K562 (cell line): ENCODE results near the gene PCSK6. TPM values are rescaled to one million over a fixed set of nuclear protein-coding genes. Genes with fewer than 3 reads are reported as not detected.

ENCODE experiments used
- E2F1 ChIP-seq: sonication (generic); formaldehyde crosslinking; IDR thresholded peaks from 2 replicates; pipeline ENCODE4 v1.8.1; 2023; ENCODE audit warnings: mild to moderate bottlenecking, missing genetic modification reagents, moderate library complexity
- NFIX ChIP-seq: fragments of 250-450 bp; sonication (Bioruptor Pico); IDR thresholded peaks from 2 replicates; pipeline ENCODE4 v1.4.0; 2020; ENCODE audit warnings: low read depth, mild to moderate bottlenecking, moderate library complexity
- PBX2 ChIP-seq, 2 experiments: IDR thresholded peaks in 1 of 2; conservative IDR thresholded peaks in 1 of 2; 2 replicates each; pipeline ENCODE4 v1.6.1; 2016; ENCODE audit warnings: low read depth in 2 of 2, mild to moderate bottlenecking in 1 of 2, missing compliant biosample characterization in 1 of 2, missing genetic modification characterization in 1 of 2, moderate library complexity in 1 of 2
- polyA plus RNA-seq, 8 experiments: library from polyadenylated mRNA; depleted of rRNA in 4 of 8; stranded (reverse) in 5 of 8; unstranded in 3 of 8; fragments of >200 nt; fragmentation: Nextera tagmentation in 2 of 8; fragmentation: Illumina TruSeq in 1 of 8; extraction: Ambion mirVana in 2 of 8; extraction: Trizol in 1 of 8; gene quantifications; 2 replicates each; pipeline versions ENCODE4 v1.2.1 to v1.2.3, GENCODE V29; 2011 to 2014; ENCODE audit warnings: inconsistent platforms in 1 of 8, missing spikeins in 1 of 8
- total RNA-seq, 7 experiments: library from RNA; depleted of rRNA in 6 of 7; stranded (reverse); fragments of >200 nt in 6 of 7; fragmentation: Illumina TruSeq in 2 of 7; extraction: Trizol in 2 of 7; gene quantifications; 2 replicates each; pipeline versions ENCODE4 v1.2.1 to v1.2.3, GENCODE V29; 2011 to 2021; ENCODE audit warnings: low replicate concordance in 1 of 7

PCSK6 gene
- total and polyA plus RNA-seq, 9 of the 15 experiments (the other 6 are each of a cell fraction or from before 2014, with no cell fraction given), result 2.2 to 32.6 (median 14.5) TPM

GRCh38 chr15:101502572-101503295 lies 13.2 kb upstream of the PCSK6 start (continued):
- TF ChIP-seq NFIX (CRISPR knock-in tag), result no peak
- TF ChIP-seq E2F1, result no peak
- no peak for TF ChIP-seq PBX2 (CRISPR knock-in tag; IDR thresholded peaks at IDR 0.05; ENCODE audit: low read depth)
- TF ChIP-seq PBX2 (tag; conservative IDR thresholded peaks at IDR 0.05; ENCODE audit: low read depth), result peak; percentile 30; the same call in 1 of the 2 replicates
- TF ChIP-seq, all 486 proteins: peak for 2
